ENCODE data around the gene TEX28.
"Not testable (repeated sequence)": the region's sequence is repeated elsewhere in the genome, so short reads cannot be mapped to it uniquely, and the experiment has no call there.

The TEX28 gene

GRCh38 chrX:154247377-154248045, 47.4 kb downstream of the TEX28 start:
- not testable (repeated sequence) for DNase-seq (ENCODE audit: low read depth in 2 of 2)

- not testable (repeated sequence) for DNase-seq (ENCODE audit: low read depth in 2 of 2)
Measured at GRCh38 chrX:154239982-154240503, 54.9 kb downstream of the TEX28 start.

- not testable (repeated sequence) for DNase-seq (ENCODE audit: low read depth in 2 of 2)
Measured at GRCh38 chrX:154238939-154239559, 55.9 kb downstream of the TEX28 start.

GRCh38 chrX:154233620-154234019, 61.3 kb downstream of the TEX28 start:
- not testable (repeated sequence) for DNase-seq (ENCODE audit: low read depth in 2 of 2)

- not testable (repeated sequence) for DNase-seq (ENCODE audit: low read depth in 2 of 2)
Measured at GRCh38 chrX:154231443-154231842, 63.5 kb downstream of the TEX28 start.

GRCh38 chrX:154226706-154227105, 68.2 kb downstream of the TEX28 start:
- DNase-seq (ENCODE audit: low read depth in 2 of 2): not testable (repeated sequence)

GRCh38 chrX:154225292-154225691, 69.6 kb downstream of the TEX28 start:
- not testable (repeated sequence) for DNase-seq (ENCODE audit: low read depth in 2 of 2)

All from stimulated activated CD4-positive, alpha-beta T cell treated with anti-CD3 and anti-CD28 coated beads, Interleukin-4, amount 100 ng/mL, for 48 hours (primary cell).